PC-3 (cell line): ENCODE results near the gene GABBR2.
A peak's percentile ranks its signal among the peaks of the same experiment; 100 is the strongest.

Experiments used
- CTCF ChIP-seq: fragments of 300-600 bp; sonication (generic); conservative IDR thresholded peaks from 2 replicates; pipeline ENCODE4 v1.5.1; 2017; ENCODE audit warnings: antibody characterized with exemption, low read depth, mild to moderate bottlenecking, low read length
- EZH2 ChIP-seq: fragments of 300-600 bp; sonication (generic); IDR thresholded peaks from one replicate; pipeline ENCODE4 v1.6.1; 2017; ENCODE audit warnings: antibody characterized with exemption, mild to moderate bottlenecking, low read length; ENCODE audit not compliant: unreplicated experiment
- EZH2phosphoT487 ChIP-seq: fragments of 300-600 bp; sonication (generic); IDR thresholded peaks from 2 replicates; pipeline ENCODE4 v1.6.1; 2018; ENCODE audit warnings: mild to moderate bottlenecking, antibody characterized with exemption, low read length, borderline replicate concordance

DNA sequence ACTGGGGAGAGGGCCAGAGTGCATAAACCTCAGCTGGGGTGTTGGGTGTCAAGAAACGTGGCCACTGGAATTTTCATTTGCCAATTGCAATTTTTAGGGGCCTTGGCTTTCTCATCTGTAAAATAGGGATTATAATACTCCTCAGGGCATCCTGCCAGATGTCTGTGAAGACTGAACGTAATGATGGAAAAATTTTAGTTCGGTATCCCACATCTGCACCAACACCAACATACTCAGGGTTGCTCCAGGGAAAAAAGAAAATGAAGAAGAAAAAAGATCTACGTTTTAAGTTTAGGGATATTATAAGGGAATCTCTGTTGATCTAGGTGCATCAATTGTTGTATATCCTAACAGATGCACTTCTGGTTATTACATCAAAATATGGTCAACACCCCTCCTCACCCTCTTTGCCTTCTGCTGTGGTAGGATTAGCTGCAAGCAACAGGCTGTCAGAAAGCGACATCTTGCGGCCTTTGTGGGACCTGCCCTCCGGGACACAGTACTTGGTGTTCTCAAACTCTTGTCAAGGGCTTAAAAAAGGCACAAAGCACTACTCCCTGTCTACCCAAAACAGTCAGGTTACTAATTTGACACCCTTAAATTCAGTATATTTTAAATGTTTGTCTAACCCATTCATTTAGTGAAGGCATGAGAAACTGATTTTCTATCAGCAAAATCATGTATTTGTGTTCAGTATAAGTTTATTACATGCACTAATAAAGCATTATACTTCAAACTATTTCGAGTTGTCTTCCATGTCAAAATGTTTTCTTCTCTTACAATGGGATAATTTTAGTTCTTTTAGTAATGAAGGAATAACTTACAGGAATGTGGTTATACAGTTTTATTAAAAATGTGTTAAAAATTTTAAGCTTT lies 445.0 kb downstream of the GABBR2 start:
- TF ChIP-seq CTCF (peak; percentile 88), EZH2 (no peak), EZH2phosphoT487 (no peak)
